Neural cell (in vitro differentiated cells): ENCODE data around the gene CHORDC1. TPM values are rescaled to one million over a fixed set of nuclear protein-coding genes. Genes with fewer than 3 reads are reported as not detected.
"Not testable (repeated sequence)": the region's sequence is repeated elsewhere in the genome, so short reads cannot be mapped to it uniquely, and the experiment has no call there.

Source experiments
- H2AFZ ChIP-seq: fragments of 200-600, 300-800 bp; sonication (generic), shearing (Covaris generic); 2 replicates; pipeline ENCODE4 v1.6.0; 2014; ENCODE audit warnings: low read depth, mild to moderate bottlenecking, antibody characterized with exemption, low read length, moderate library complexity
- H3F3A ChIP-seq: fragments of 200-600 bp; shearing (Covaris generic); 2 replicates; pipeline ENCODE4 v1.6.1; 2016; ENCODE audit warnings: mild to moderate bottlenecking, moderate library complexity, mixed read lengths, antibody characterized with exemption, low read length; ENCODE audit not compliant: insufficient read depth, poor library complexity, severe bottlenecking
- H3K27ac ChIP-seq: fragments of 200-600, 300-800 bp; sonication (generic), shearing (Covaris generic); 2 replicates; pipeline ENCODE4 v1.5.1; 2014; ENCODE audit warnings: mild to moderate bottlenecking, low read length, moderate library complexity
- H3K27me3 ChIP-seq: fragments of 300-800, 200-600 bp; sonication (generic), shearing (Covaris generic); 2 replicates; pipeline ENCODE4 v1.6.0; 2014; ENCODE audit warnings: mild to moderate bottlenecking, low read depth, low read length, moderate library complexity; ENCODE audit not compliant: insufficient read depth
- H3K36me3 ChIP-seq: fragments of 300-800, 200-600 bp; sonication (generic), shearing (Covaris generic); 2 replicates; pipeline ENCODE4 v1.5.1; 2014; ENCODE audit warnings: mild to moderate bottlenecking, antibody characterized with exemption, low read length, moderate library complexity; ENCODE audit not compliant: insufficient read depth
- H3K4me2 ChIP-seq: fragments of 300-800, 200-600 bp; sonication (generic), shearing (Covaris generic); 2 replicates; pipeline ENCODE4 v1.6.0; 2014; ENCODE audit warnings: mild to moderate bottlenecking, low read length
- H3K4me3 ChIP-seq: fragments of 300-800, 200-600 bp; sonication (generic), shearing (Covaris generic); 2 replicates; pipeline ENCODE4 v1.5.1; 2014; ENCODE audit warnings: mild to moderate bottlenecking, low read length, moderate library complexity
- H3K79me2 ChIP-seq: fragments of 200-600 bp; shearing (Covaris generic); replicated peaks from 2 replicates; pipeline ENCODE4 v1.6.0; 2014; ENCODE audit warnings: mild to moderate bottlenecking, low read length, moderate library complexity; ENCODE audit not compliant: insufficient read depth
- H3K9ac ChIP-seq: fragments of 300-800, 200-600 bp; sonication (generic), shearing (Covaris generic); 2 replicates; pipeline ENCODE4 v1.6.1; 2016; ENCODE audit warnings: mild to moderate bottlenecking, low read length, mixed read lengths
- H3K9me2 ChIP-seq: fragments of 200-600 bp; shearing (Covaris generic); 2 replicates; pipeline ENCODE4 v1.6.1; 2016; ENCODE audit warnings: mild to moderate bottlenecking, low read length, mixed read lengths; ENCODE audit not compliant: insufficient read depth
- H3K9me3 ChIP-seq: fragments of 200-600, 300-800 bp; sonication (generic), shearing (Covaris generic); 2 replicates; pipeline ENCODE4 v1.6.1; 2016; ENCODE audit warnings: mild to moderate bottlenecking, mixed run types, low read length, moderate library complexity, mixed read lengths
- H4K20me1 ChIP-seq: fragments of 200-600 bp; shearing (Covaris generic); 2 replicates; pipeline ENCODE4 v1.6.1; 2016; ENCODE audit warnings: mild to moderate bottlenecking, mixed run types; ENCODE audit not compliant: insufficient read depth
- polyA plus RNA-seq: library from polyadenylated mRNA; depleted of rRNA; stranded (reverse); fragments of >200 nt; gene quantifications from 2 replicates; pipeline ENCODE4 v1.2.3, GENCODE V29; 2014

Gene CHORDC1
- polyA plus RNA-seq, 1 donor from 2014 or later, result 63.9 TPM

DNA sequence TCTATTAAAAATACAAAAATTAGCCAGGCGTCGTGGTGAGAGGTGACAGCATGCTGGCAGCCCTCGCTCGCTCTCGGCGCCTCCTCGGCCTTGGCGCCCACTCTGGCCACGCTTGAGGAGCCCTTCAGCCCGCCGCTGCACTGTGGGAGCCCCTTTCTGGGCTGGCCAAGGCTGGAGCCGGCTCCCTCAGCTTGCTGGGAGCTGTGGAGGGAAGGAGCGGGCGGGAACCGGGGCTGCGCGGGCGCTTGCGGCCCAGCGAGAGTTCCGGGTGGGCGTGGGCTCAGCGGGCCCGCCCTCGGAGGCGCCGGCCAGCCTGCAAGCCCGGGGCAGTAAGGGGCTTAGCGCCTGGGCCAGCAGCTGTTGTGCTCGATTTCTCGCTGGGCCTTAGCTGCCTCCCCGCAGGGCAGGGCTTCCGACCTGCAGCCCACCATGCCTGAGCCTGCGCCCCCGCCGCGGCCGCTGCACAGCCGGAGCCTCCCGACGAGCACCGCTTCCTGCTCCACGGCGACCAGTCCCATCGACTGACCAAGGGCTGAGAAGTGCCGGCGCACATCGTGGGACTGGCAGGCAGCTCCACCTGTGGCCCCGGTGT, 55.8 kb downstream of the CHORDC1 start:
- H3K4me2 ChIP-seq, result not testable (repeated sequence)

More for the DNA sequence above, 55.8 kb downstream of the CHORDC1 start:
- H3K79me2 ChIP-seq, H3F3A ChIP-seq, H3K27me3 ChIP-seq, H3K9ac ChIP-seq, H3K9me2 ChIP-seq, H2AFZ ChIP-seq, H3K36me3 ChIP-seq, H3K27ac ChIP-seq, H3K4me3 ChIP-seq, H4K20me1 ChIP-seq, H3K9me3 ChIP-seq: not testable (repeated sequence)

Other genes starting within 250 kb of the CHORDC1 start
- not detected in 2 replicates for gene TRIM49C, start 191.9 kb downstream of the CHORDC1 start, polyA plus RNA-seq
- gene UBTFL1, start 137.1 kb downstream of the CHORDC1 start, polyA plus RNA-seq, result not detected in 2 replicates
- gene NAALAD2, start 88.4 kb downstream of the CHORDC1 start, polyA plus RNA-seq, result 19.4 and 23.4 TPM in 2 replicates